H9 (cell line): ENCODE results near the gene NDC1. TPM values are rescaled to one million over a fixed set of nuclear protein-coding genes. Genes with fewer than 3 reads are reported as not detected.

Experiments
- DNase-seq: peaks from one replicate; pipeline ENCODE4 v3.0.0-alpha.2; 2017
- H2AFZ ChIP-seq: one replicate; pipeline ENCODE4 v1.6.1; 2013; ENCODE audit warnings: mild to moderate bottlenecking, low read length, control low read depth, moderate library complexity
- H2AK5ac ChIP-seq: 2 replicates; pipeline ENCODE4 v1.6.1; 2013; ENCODE audit warnings: low read length, control low read depth, mixed read lengths; ENCODE audit not compliant: insufficient read length
- H2BK120ac ChIP-seq: one replicate; pipeline ENCODE4 v1.6.1; 2013; ENCODE audit warnings: low read depth, mild to moderate bottlenecking, low read length, control low read depth, inconsistent platforms; ENCODE audit not compliant: poor library complexity, severe bottlenecking
- H2BK12ac ChIP-seq: 2 replicates; pipeline ENCODE4 v1.6.1; 2013; ENCODE audit warnings: low read length, control low read depth, mixed read lengths, low read depth; ENCODE audit not compliant: insufficient read length
- H2BK15ac ChIP-seq: 2 replicates; pipeline ENCODE4 v1.6.1; 2013; ENCODE audit warnings: low read depth, low read length, control low read depth
- H2BK20ac ChIP-seq: one replicate; pipeline ENCODE4 v1.6.1; 2013; ENCODE audit warnings: low read depth, mild to moderate bottlenecking, low read length, control low read depth, inconsistent platforms; ENCODE audit not compliant: poor library complexity, severe bottlenecking
- H2BK5ac ChIP-seq: 2 replicates; pipeline ENCODE4 v1.6.1; 2013; ENCODE audit warnings: low read length, control low read depth, mixed read lengths; ENCODE audit not compliant: insufficient read length
- H3K14ac ChIP-seq: 2 replicates; pipeline ENCODE4 v1.6.1; 2013; ENCODE audit warnings: low read length, control low read depth; ENCODE audit not compliant: insufficient read depth
- H3K18ac ChIP-seq: 2 replicates; pipeline ENCODE4 v1.6.1; 2013; ENCODE audit warnings: low read depth, mild to moderate bottlenecking, mixed read lengths, low read length, control low read depth; ENCODE audit not compliant: insufficient read length
- H3K23ac ChIP-seq: 2 replicates; pipeline ENCODE4 v1.6.1; 2013; ENCODE audit warnings: low read length, control low read depth, mixed read lengths, low read depth; ENCODE audit not compliant: insufficient read length
- H3K23me2 ChIP-seq: 2 replicates; pipeline ENCODE4 v1.6.1; 2013; ENCODE audit warnings: low read depth, mild to moderate bottlenecking, mixed read lengths, low read length, control low read depth; ENCODE audit not compliant: insufficient read length, poor library complexity, severe bottlenecking
- H3K27ac ChIP-seq: 2 replicates; pipeline ENCODE4 v1.5.1; 2013; ENCODE audit warnings: low read length, control low read depth, mixed read lengths, low read depth; ENCODE audit not compliant: insufficient read length
- H3K27me3 ChIP-seq: 2 replicates; pipeline ENCODE4 v1.6.1; 2013; ENCODE audit warnings: low read length, control low read depth, inconsistent platforms; ENCODE audit not compliant: insufficient read depth
- H3K4ac ChIP-seq: 2 replicates; pipeline ENCODE4 v1.6.1; 2013; ENCODE audit warnings: low read depth, mild to moderate bottlenecking, control low read depth, inconsistent platforms, low read length, moderate library complexity
- H3K4me1 ChIP-seq: 2 replicates; pipeline ENCODE4 v1.6.1; 2013; ENCODE audit warnings: low read length, control low read depth, inconsistent platforms; ENCODE audit not compliant: insufficient read depth
- H3K4me2 ChIP-seq: 2 replicates; pipeline ENCODE4 v1.6.1; 2013; ENCODE audit warnings: low read length, control low read depth, mixed read lengths; ENCODE audit not compliant: insufficient read length, insufficient read depth
- H3K56ac ChIP-seq: 2 replicates; pipeline ENCODE4 v1.6.1; 2013; ENCODE audit warnings: low read depth, mild to moderate bottlenecking, mixed read lengths, low read length, control low read depth; ENCODE audit not compliant: insufficient read length
- H3K79me1 ChIP-seq: 2 replicates; pipeline ENCODE4 v1.6.1; 2013; ENCODE audit warnings: low read depth, mild to moderate bottlenecking, moderate library complexity, low read length, control low read depth, inconsistent platforms; ENCODE audit not compliant: insufficient read depth, poor library complexity, severe bottlenecking
- H3K79me2 ChIP-seq: 2 replicates; pipeline ENCODE4 v1.6.1; 2013; ENCODE audit warnings: low read length, control low read depth, inconsistent platforms; ENCODE audit not compliant: insufficient read depth
- H3K9ac ChIP-seq: 2 replicates; pipeline ENCODE4 v1.6.1; 2013; ENCODE audit warnings: low read length, control low read depth, mixed read lengths; ENCODE audit not compliant: insufficient read length; ENCODE audit errors: extremely low read depth
- H3K9me3 ChIP-seq: one replicate; pipeline ENCODE4 v1.6.1; 2013; ENCODE audit warnings: low read depth, low read length, inconsistent platforms; ENCODE audit not compliant: control insufficient read depth
- H3T11ph ChIP-seq: one replicate; pipeline ENCODE4 v1.6.1; 2013; ENCODE audit warnings: mild to moderate bottlenecking, low read length, control low read depth, inconsistent platforms
- H4K20me1 ChIP-seq: one replicate; pipeline ENCODE4 v1.6.1; 2013; ENCODE audit not compliant: control insufficient read depth, insufficient read length, insufficient read depth
- H4K5ac ChIP-seq: 2 replicates; pipeline ENCODE4 v1.6.1; 2013; ENCODE audit warnings: low read depth, mild to moderate bottlenecking, mixed read lengths, low read length, control low read depth; ENCODE audit not compliant: insufficient read length
- H4K8ac ChIP-seq: replicated peaks from 2 replicates; pipeline ENCODE4 v1.6.1; 2013; ENCODE audit warnings: low read length, control low read depth, mixed read lengths, low read depth; ENCODE audit not compliant: insufficient read length
- H4K91ac ChIP-seq: 2 replicates; pipeline ENCODE4 v1.6.1; 2013; ENCODE audit warnings: low read depth, mild to moderate bottlenecking, moderate library complexity, mixed read lengths, low read length, control low read depth; ENCODE audit not compliant: insufficient read length
- H3K27ac Mint-ChIP-seq, 3 experiments: 2 replicates in 2 of 3; 3 replicates in 1 of 3; pipeline ENCODE4 v1.8.0; 2020 to 2021; ENCODE audit warnings: mixed read lengths in 3 of 3, mild to moderate bottlenecking in 1 of 3, moderate library complexity in 1 of 3
- H3K27me3 Mint-ChIP-seq: 2 replicates; pipeline ENCODE4 v1.8.0; 2021; ENCODE audit warnings: low read depth, mild to moderate bottlenecking, moderate library complexity, mixed read lengths
- H3K36me3 Mint-ChIP-seq, 3 experiments: 2 replicates in 2 of 3; 3 replicates in 1 of 3; pipeline ENCODE4 v1.8.0; 2020 to 2021; ENCODE audit warnings: low read depth in 3 of 3, mixed read lengths in 3 of 3; ENCODE audit not compliant: insufficient read depth in 1 of 3
- H3K4me1 Mint-ChIP-seq, 2 experiments: 2 replicates each; pipeline ENCODE4 v1.8.0; 2020; ENCODE audit warnings: mixed read lengths in 2 of 2
- H3K4me3 Mint-ChIP-seq, 2 experiments: 2 replicates in 1 of 2; 3 replicates in 1 of 2; pipeline ENCODE4 v1.8.0; 2020 to 2021; ENCODE audit warnings: mild to moderate bottlenecking in 2 of 2, mixed read lengths in 2 of 2, moderate library complexity in 1 of 2
- H3K9me3 Mint-ChIP-seq, 2 experiments: 2 replicates in 1 of 2; 3 replicates in 1 of 2; pipeline ENCODE4 v1.8.0; 2020; ENCODE audit warnings: mild to moderate bottlenecking in 2 of 2, mixed read lengths in 2 of 2, moderate library complexity in 1 of 2
- CTCF ChIP-seq: fragments of 200-600 bp; sonication (generic); conservative IDR thresholded peaks from 3 replicates; pipeline ENCODE4 v1.8.0; 2021; ENCODE audit warnings: antibody characterized with exemption, mild to moderate bottlenecking
- WGBS: extraction: QIAGEN DNeasy Blood & Tissue Kit; methylation state at CpG from one replicate; pipeline ENCODE4 v1.1.7; 2013; ENCODE audit warnings: missing lambda C conversion rate, low lambda C conversion rate, mixed read lengths; ENCODE audit not compliant: insufficient read length; ENCODE audit errors: extremely low coverage; 5-methylcytosine and 5-hydroxymethylcytosine counted together
- total RNA-seq: library from RNA; stranded (reverse); gene quantifications from 2 replicates; pipeline ENCODE4 v1.2.1, GENCODE V29; 2021

NDC1 gene
- total RNA-seq, 1 experiment from 2014 or later: 49.3 TPM

DNA sequence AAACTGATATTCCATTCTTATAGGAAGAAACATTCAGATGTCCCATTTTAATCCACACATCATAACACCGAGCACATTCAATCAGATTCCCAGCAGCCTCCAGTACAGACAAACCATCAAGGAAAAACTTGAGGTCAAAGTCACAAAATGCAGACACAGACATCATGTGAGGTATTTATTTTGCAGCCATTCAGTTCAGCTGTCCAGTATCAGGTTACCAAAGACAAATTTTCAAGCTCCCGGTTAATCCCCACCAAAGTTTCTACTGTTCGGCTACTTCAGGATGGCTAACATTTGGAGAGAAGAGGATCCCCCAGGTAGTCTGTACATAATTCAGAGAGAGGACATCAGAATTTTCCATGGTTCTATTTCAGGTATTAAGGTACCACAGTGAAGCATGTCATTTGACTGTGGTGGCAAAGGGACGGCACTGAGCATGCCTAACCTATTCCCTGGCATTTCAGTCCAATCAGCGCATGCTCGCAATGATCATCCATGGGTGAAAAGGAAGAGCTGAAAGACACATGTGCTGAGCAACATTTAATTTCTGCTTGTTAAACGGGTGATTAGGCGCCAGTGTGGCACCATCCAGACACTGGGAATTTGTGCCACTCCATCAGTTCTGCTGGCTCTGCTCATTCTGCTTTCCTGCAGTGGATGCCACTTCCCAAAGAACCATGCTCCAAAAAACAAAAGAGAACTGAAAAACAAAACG lies 13.6 kb upstream of the NDC1 start:
- H3K4ac ChIP-seq: no peak overlapping the region
- WGBS: no CpG with 5 or more reads among the region's 9 CpGs
- H4K20me1 ChIP-seq: no peaks in the 10 kb centered on the region
- no peak overlapping the region for H2BK12ac ChIP-seq
- H3K18ac ChIP-seq: no peak overlapping the region
- no peaks in the 10 kb centered on the region for H3K79me2 ChIP-seq
- H3K27ac ChIP-seq: no peak overlapping the region
- peaks cover 7% of the 10 kb centered on the region for H3K27me3 Mint-ChIP-seq
- H3K9me3 Mint-ChIP-seq: no peaks in the 10 kb centered on the region; a peak in 1 of 5 replicates
- no peak overlapping the region for H3K9ac ChIP-seq
- H2AFZ ChIP-seq: no peak overlapping the region
- no peaks in the 10 kb centered on the region for H3K23me2 ChIP-seq
- H2BK15ac ChIP-seq: no peak overlapping the region
- H3T11ph ChIP-seq: no peak overlapping the region
- no peak overlapping the region for H3K4me2 ChIP-seq
- no peak overlapping the region for H4K8ac ChIP-seq
- no peak overlapping the region for H4K91ac ChIP-seq
- H2BK20ac ChIP-seq: no peak overlapping the region
- no peaks in the 10 kb centered on the region for H3K4me1 ChIP-seq
- no peak for TF ChIP-seq CTCF
- H2BK5ac ChIP-seq: no peak overlapping the region
- H2BK120ac ChIP-seq: no peak overlapping the region
- no peak overlapping the region for H2AK5ac ChIP-seq
- no peaks in the 10 kb centered on the region for H3K4me1 Mint-ChIP-seq
- H3K79me1 ChIP-seq: no peaks in the 10 kb centered on the region
- H3K27me3 ChIP-seq: no peaks in the 10 kb centered on the region
- H3K27ac Mint-ChIP-seq: no peak overlapping the region
- peaks cover 12 to 31% (median 31%) of the 10 kb centered on the region in 3 experiments for H3K36me3 Mint-ChIP-seq
- H3K23ac ChIP-seq: no peak overlapping the region
- DNase-seq: no peak
- H3K9me3 ChIP-seq: no peaks in the 10 kb centered on the region
- H3K56ac ChIP-seq: no peak overlapping the region
- no peak overlapping the region for H4K5ac ChIP-seq
- no peak overlapping the region for H3K14ac ChIP-seq
- no peak overlapping the region for H3K4me3 Mint-ChIP-seq
